Measurements from ENCODE around the gene CCDC138.
A peak's percentile ranks its signal among the peaks of the same experiment; 100 is the strongest.

CCDC138 gene

DNA sequence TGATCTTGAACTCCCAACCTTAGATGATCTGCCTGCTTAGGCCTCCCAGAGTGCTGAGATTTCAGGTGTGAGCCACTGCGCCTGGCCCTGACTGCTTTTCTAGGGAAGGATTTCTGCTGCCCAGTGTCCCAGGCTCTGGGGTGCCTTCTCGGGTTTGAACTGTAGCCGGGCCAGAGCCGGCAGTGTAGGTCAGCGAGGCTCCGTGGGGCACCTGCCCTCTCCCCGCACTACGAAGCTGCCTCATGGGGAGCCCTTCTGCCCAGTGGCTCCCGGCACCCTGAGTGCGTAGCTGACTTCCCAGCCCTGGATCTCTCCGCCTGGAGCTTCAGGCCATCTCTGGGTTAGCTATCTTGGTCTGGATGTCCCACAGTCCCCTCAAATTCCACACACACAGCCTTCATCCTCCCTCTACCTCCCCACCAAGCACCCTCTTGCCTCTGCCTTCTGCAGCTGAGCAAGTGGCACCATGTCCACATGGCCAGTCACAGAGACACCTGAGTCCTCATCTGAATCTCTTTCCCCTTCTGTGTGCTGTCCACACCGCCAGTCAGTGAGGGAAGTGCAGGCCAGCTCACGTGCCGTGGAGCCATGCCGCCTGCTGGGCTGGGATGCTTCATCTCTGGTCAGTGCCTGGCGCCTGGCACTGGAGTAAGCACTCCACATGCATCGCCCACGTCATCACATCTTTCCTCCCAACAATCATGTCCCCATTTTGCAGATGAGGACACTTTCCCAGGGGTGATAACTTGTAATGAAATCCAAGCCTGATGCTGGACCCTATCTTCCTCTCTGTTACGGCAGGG lies 133.2 kb downstream of the CCDC138 start:
- DNase-seq (ENCODE audit: low spot score) = no peak

DNA sequence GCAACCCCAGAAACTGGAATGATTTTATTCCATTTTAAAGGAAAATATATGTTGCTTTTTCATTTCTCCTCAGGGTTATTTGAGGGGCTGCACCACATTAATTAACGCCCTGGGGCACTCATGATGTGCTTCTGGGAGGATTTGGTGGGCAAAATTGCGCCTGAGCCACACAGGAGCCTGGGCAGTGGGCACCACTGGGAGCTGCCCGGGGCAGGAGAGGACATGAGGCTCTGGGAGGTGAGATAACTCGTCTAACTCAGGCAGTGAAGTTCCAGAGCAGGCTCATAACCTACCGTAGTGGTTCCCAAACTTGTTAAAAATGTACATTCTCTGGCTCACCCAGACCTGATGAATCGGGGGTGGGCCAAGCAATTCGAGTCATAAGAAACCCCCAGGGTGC lies 134.1 kb downstream of the CCDC138 start:
- no peak for DNase-seq (ENCODE audit: low spot score)

GRCh38 chr2:108921096-108922030 lies 134.8 kb downstream of the CCDC138 start:
- DNase-seq (ENCODE audit: low spot score) = no peak

GRCh38 chr2:108922141-108922915 lies 135.8 kb downstream of the CCDC138 start:
- peak; percentile 40 for DNase-seq (ENCODE audit: low spot score)

DNA sequence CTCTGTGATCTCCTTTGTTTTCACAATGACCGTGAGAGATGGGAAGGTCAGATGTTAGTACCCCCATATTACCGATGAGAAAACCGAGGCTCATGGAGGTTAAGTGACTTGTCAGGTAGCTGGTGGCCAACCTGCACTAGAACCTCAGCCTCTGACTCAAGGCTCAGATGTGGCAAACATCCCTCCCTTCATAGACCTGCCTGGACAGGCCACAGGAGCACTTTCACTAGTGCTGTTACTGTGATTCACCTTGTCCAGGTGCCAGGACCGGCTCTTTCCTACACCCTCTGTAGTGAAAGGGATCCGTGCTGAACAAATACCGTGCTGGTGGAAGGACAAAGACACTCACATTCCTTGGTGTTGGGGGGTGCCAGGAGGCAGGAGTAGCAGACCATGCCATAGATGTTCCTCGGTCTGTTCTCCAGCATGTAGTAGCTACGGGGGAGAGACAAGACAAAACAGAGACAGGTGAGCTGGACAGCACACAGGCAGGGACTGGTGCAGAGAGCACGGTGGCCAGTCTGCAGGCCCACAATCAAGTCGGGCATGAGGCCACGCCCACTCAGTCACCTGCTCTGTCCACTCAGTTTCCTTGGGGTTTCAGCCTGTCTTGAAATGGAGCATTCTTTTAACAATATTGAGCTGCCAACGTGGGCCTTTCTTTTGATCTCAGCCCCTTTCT lies 136.6 kb downstream of the CCDC138 start:
- no peak for DNase-seq (ENCODE audit: low spot score)

DNA sequence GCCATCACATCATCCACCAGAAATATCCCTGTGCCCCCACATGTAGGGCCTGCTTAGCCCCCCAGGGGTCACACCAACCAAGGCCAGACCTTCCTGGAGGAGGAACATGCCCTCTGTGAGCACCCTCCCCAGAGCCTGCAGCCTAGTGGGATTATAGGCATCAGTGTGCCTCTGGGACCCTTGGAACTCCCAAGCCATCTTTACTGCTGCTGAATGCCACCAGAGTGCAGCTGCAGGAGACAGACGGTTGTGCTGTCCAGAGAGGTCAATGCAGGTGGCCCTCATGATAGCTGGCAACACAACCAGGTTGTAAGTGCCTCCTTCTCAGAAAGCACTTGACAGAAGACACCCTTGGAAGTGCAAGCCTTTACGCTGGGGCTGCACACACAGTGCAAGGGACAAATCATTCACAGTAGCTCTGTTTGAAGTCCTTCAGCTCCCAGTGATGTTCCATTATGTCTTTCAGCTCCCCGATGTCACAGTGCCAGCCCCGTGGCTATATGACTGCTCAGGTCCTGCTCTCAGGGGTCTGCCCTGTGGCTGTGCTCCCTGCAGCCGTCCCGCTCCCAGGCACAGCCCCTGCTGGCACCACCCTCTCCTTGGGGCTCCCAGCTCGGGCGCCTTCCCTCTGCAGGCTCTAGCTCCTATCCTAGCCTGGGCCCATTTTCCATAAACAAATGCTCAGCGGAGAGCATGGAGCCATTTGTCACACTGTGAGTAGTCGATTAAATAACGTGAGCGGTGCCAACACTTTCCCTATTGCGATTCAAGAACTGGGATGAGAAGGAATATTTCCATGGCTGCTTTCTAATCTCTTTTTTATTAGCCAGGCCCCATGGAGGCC lies 137.4 kb downstream of the CCDC138 start:
- DNase-seq (ENCODE audit: low spot score) = no peak

DNA sequence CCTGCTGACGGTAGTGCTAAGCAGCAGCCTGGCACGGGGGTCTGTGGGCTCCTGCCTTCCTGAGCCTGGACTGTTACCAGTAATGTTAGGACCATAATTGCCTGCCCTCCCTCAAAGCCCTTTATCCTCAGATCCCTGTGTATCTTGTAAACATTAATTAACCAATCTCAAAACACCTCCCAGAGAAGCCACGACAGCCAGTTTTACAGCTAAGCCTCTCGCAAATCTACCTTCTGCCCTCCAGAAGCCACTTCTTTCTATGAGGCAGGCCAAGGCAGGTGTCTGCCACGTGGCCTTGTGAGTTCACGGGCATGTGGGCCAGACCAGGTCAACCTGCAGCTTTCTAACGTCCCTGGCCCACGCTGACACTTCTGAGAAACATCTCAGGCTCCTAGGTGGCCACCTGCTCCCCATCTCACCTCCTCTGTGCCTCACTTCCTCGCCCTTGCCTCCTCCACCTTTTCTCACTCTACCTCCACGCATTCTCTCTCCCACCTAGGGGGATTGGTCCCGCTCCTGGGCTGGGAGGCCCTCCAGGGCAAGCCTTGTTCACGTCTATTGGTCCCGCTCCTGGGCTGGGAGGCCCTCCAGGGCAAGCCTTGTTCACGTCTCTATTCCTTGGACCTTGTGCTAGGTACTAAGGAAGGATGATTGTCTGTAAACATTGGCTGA lies 138.1 kb downstream of the CCDC138 start:
- DNase-seq (ENCODE audit: low spot score) = no peak

- DNase-seq (ENCODE audit: low spot score) = no peak
These were observed 138.7 kb downstream of the CCDC138 start for GRCh38 chr2:108925286-108925685.

- no peak for DNase-seq (ENCODE audit: low spot score)
These were observed 139.2 kb downstream of the CCDC138 start for GRCh38 chr2:108925735-108926134.
